HepG2 (cell line): Measurements from ENCODE around the gene YPEL3. TPM values are rescaled to one million over a fixed set of nuclear protein-coding genes. Genes with fewer than 3 reads are reported as not detected.

Source experiments
- ATM ChIP-seq: fragments of 450-650 bp; IDR thresholded peaks from 2 replicates; pipeline ENCODE4 v1.7.1; 2017; ENCODE audit warnings: mild to moderate bottlenecking, borderline replicate concordance
- FOSL1 ChIP-seq: sonication (generic); formaldehyde crosslinking; IDR thresholded peaks from 2 replicates; pipeline ENCODE4 v1.9.0; 2021; ENCODE audit warnings: missing genetic modification reagents, borderline replicate concordance
- KDM2A ChIP-seq: sonication (generic); formaldehyde crosslinking; IDR thresholded peaks from 2 replicates; pipeline ENCODE4 v1.4.0; 2020; ENCODE audit warnings: low read depth, missing genetic modification reagents, borderline replicate concordance
- KDM5B ChIP-seq: sonication (generic); formaldehyde crosslinking; IDR thresholded peaks from 2 replicates; pipeline ENCODE4 v1.4.0; 2020; ENCODE audit warnings: missing genetic modification reagents, mild to moderate bottlenecking, borderline replicate concordance
- MAFK ChIP-seq, 2 experiments: IDR thresholded peaks in 1 of 2; conservative IDR thresholded peaks in 1 of 2; 2 replicates each; pipeline ENCODE4 v1.6.1; 2011; ENCODE audit warnings: improper control_type of control experiment in 2 of 2, low read length in 2 of 2
- NFE2 ChIP-seq: sonication (generic); formaldehyde crosslinking; IDR thresholded peaks from 2 replicates; pipeline ENCODE4 v1.4.0; 2020; ENCODE audit warnings: missing genetic modification reagents
- NFIC ChIP-seq: IDR thresholded peaks from 2 replicates; pipeline ENCODE4 v1.6.1; 2012; ENCODE audit warnings: mild to moderate bottlenecking, low read length, inconsistent platforms
- PAX8 ChIP-seq: sonication (generic); formaldehyde crosslinking; IDR thresholded peaks from 2 replicates; pipeline ENCODE4 v1.8.0; 2022; ENCODE audit warnings: mild to moderate bottlenecking, missing genetic modification reagents, borderline replicate concordance
- SCMH1 ChIP-seq: sonication (generic); formaldehyde crosslinking; IDR thresholded peaks from 2 replicates; pipeline ENCODE4 v1.9.0; 2021; ENCODE audit warnings: missing genetic modification reagents, mild to moderate bottlenecking, borderline replicate concordance
- SMAD3 ChIP-seq: sonication (generic); formaldehyde crosslinking; IDR thresholded peaks from 2 replicates; pipeline ENCODE4 v1.4.0; 2020; ENCODE audit warnings: missing genetic modification reagents
- ZBTB20 ChIP-seq: sonication (generic); formaldehyde crosslinking; IDR thresholded peaks from 2 replicates; pipeline ENCODE4 v1.8.1; 2023; ENCODE audit warnings: missing genetic modification reagents, low read depth, mild to moderate bottlenecking, borderline replicate concordance
- ZIK1 ChIP-seq: sonication (generic); formaldehyde crosslinking; IDR thresholded peaks from 2 replicates; pipeline ENCODE4 v1.5.0; 2020; ENCODE audit warnings: mild to moderate bottlenecking, low read depth, missing genetic modification reagents, borderline replicate concordance
- ZNF235 ChIP-seq: sonication (generic); formaldehyde crosslinking; IDR thresholded peaks from 2 replicates; pipeline ENCODE4 v1.8.1; 2023; ENCODE audit warnings: mild to moderate bottlenecking, missing genetic modification reagents, borderline replicate concordance
- ZNF263 ChIP-seq: sonication (generic); formaldehyde crosslinking; IDR thresholded peaks from 2 replicates; pipeline ENCODE4 v1.4.0; 2020; ENCODE audit warnings: missing genetic modification reagents
- ZNF337 ChIP-seq: sonication (generic); formaldehyde crosslinking; IDR thresholded peaks from 2 replicates; pipeline ENCODE4 v1.5.1; 2020; ENCODE audit warnings: missing genetic modification reagents, low read depth, mild to moderate bottlenecking, borderline replicate concordance
- ZNF569 ChIP-seq: sonication (generic); formaldehyde crosslinking; IDR thresholded peaks from 2 replicates; pipeline ENCODE4 v1.5.0; 2020; ENCODE audit warnings: mild to moderate bottlenecking, missing genetic modification reagents, moderate library complexity, borderline replicate concordance
- polyA plus RNA-seq, 8 experiments: library from polyadenylated mRNA; depleted of rRNA in 3 of 8; stranded (reverse) in 7 of 8; unstranded in 1 of 8; fragments of >200 nt; fragmentation: Illumina TruSeq in 4 of 8; extraction: Trizol in 4 of 8; gene quantifications; 2 replicates each; pipeline versions ENCODE4 v1.2.1 to v1.2.3, GENCODE V29; 2011 to 2016; ENCODE audit warnings: low read depth in 4 of 8, missing spikeins in 1 of 8, mixed read lengths in 1 of 8; ENCODE audit not compliant: insufficient read depth in 1 of 8
- total RNA-seq, 5 experiments: library from RNA; depleted of rRNA; stranded (reverse); fragments of >200 nt; fragmentation: Illumina TruSeq; extraction: Trizol; gene quantifications; 2 replicates each; pipeline ENCODE4 v1.2.3, GENCODE V29; 2016; ENCODE audit warnings: low read depth in 1 of 5
- TF ChIP-seq, protein P1 (sequence below): sonication (generic); formaldehyde crosslinking; IDR thresholded peaks from 2 replicates; pipeline ENCODE4 v1.8.0; 2022; ENCODE audit warnings: missing genetic modification reagents, low read depth, mild to moderate bottlenecking, borderline replicate concordance
- TF ChIP-seq, protein P2 (sequence below): sonication (generic); formaldehyde crosslinking; conservative IDR thresholded peaks from 2 replicates; pipeline ENCODE4 v1.8.0; 2022; ENCODE audit warnings: missing genetic modification reagents
- TF ChIP-seq, protein P3 (sequence below): sonication (generic); formaldehyde crosslinking; IDR thresholded peaks from 2 replicates; pipeline ENCODE4 v1.4.0; 2020; ENCODE audit warnings: mild to moderate bottlenecking, low read depth, missing genetic modification reagents
- TF ChIP-seq, protein P4 (sequence below): sonication (generic); formaldehyde crosslinking; IDR thresholded peaks from 2 replicates; pipeline ENCODE4 v1.4.0; 2020; ENCODE audit warnings: missing genetic modification reagents, borderline replicate concordance

The YPEL3 gene
- total and polyA plus RNA-seq, 2 of the 13 experiments (the other 11 are each of a cell fraction or from before 2014, with no cell fraction given), result 5.4 to 47.0 TPM

DNA sequence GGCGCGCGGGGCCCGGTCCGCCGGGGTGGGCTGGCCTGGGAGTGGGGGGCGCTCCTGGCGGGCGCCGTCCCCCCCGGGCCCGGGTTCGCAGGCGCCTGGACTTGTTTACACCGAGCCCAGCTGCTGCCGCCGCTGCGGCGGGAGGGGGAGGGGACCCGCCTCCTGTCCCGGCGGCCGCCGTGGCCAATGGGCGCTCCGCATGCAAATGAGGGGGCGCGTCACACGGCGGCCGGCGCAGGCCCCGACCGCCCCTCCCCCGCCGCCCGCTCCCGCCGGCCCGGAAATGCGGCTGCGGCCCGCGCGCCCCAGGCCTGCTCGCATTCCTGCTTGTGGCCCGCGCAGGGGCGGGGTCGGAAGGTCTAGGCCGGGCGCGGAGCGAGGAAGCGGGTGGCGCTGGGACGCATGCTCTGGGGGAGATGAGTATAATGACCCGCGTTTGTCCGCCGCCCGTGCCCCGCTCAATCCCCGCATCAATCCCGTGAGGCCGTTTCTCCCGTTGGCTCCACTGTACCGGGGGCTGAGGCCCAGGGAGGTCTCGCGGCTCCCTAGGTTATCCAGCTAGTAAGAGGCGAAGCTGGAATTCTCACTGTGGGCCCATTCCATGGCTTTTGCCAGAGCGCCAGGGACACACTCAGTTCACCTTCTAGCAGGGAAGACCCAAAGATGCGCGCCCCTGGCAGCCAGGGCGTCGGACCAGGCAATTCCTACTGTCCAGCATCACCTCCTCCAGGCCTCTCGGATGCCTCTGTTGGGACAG, at the start of gene YPEL3 (continued):
- TF ChIP-seq ZIK1 (CRISPR knock-in tag) (peak; percentile 40; the same call in 1 of the 2 replicates), SMAD3 (no peak), ZNF337 (CRISPR knock-in tag) (peak; percentile 68; the same call in 1 of the 2 replicates), NFE2 (CRISPR knock-in tag) (no peak), ZBTB20 (peak; percentile 44; the same call in 1 of the 2 replicates), FOSL1 (CRISPR knock-in tag) (no peak), MAFK (conservative IDR thresholded peaks at IDR 0.05 in 1 of 2, IDR thresholded peaks at IDR 0.05 in 1 of 2; ENCODE audit: low read length in 2 of 2) (no peak), PAX8 (CRISPR knock-in tag) (no peak), SCMH1 (CRISPR knock-in tag) (no peak), KDM2A (CRISPR knock-in tag) (peak; percentile 89), NFIC (no peak), ZNF569 (CRISPR knock-in tag) (no peak), KDM5B (CRISPR knock-in tag) (peak; percentile 78; the same call in 1 of the 2 replicates), ZNF235 (CRISPR knock-in tag) (no peak), ZNF263 (CRISPR knock-in tag) (no peak), ATM (no peak)
- TF ChIP-seq, protein P1, sequence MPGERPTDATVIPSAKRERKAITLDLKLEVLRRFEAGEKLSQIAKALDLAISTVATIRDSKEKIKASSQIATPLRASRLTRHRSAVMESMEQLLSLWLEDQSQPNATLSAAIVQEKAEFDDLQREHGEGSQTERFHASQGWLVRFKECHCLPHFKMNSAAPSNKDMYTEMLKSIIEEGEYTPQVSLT (CRISPR knock-in tag), result no peak
- TF ChIP-seq, protein P2, sequence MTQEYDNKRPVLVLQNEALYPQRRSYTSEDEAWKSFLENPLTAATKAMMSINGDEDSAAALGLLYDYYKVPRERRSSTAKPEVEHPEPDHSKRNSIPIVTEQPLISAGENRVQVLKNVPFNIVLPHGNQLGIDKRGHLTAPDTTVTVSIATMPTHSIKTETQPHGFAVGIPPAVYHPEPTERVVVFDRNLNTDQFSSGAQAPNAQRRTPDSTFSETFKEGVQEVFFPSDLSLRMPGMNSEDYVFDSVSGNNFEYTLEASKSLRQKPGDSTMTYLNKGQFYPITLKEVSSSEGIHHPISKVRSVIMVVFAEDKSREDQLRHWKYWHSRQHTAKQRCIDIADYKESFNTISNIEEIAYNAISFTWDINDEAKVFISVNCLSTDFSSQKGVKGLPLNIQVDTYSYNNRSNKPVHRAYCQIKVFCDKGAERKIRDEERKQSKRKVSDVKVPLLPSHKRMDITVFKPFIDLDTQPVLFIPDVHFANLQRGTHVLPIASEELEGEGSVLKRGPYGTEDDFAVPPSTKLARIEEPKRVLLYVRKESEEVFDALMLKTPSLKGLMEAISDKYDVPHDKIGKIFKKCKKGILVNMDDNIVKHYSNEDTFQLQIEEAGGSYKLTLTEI, result no peak
- TF ChIP-seq, protein P3, sequence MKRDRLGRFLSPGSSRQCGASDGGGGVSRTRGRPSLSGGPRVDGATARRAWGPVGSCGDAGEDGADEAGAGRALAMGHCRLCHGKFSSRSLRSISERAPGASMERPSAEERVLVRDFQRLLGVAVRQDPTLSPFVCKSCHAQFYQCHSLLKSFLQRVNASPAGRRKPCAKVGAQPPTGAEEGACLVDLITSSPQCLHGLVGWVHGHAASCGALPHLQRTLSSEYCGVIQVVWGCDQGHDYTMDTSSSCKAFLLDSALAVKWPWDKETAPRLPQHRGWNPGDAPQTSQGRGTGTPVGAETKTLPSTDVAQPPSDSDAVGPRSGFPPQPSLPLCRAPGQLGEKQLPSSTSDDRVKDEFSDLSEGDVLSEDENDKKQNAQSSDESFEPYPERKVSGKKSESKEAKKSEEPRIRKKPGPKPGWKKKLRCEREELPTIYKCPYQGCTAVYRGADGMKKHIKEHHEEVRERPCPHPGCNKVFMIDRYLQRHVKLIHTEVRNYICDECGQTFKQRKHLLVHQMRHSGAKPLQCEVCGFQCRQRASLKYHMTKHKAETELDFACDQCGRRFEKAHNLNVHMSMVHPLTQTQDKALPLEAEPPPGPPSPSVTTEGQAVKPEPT, result no peak
- TF ChIP-seq, protein P4, sequence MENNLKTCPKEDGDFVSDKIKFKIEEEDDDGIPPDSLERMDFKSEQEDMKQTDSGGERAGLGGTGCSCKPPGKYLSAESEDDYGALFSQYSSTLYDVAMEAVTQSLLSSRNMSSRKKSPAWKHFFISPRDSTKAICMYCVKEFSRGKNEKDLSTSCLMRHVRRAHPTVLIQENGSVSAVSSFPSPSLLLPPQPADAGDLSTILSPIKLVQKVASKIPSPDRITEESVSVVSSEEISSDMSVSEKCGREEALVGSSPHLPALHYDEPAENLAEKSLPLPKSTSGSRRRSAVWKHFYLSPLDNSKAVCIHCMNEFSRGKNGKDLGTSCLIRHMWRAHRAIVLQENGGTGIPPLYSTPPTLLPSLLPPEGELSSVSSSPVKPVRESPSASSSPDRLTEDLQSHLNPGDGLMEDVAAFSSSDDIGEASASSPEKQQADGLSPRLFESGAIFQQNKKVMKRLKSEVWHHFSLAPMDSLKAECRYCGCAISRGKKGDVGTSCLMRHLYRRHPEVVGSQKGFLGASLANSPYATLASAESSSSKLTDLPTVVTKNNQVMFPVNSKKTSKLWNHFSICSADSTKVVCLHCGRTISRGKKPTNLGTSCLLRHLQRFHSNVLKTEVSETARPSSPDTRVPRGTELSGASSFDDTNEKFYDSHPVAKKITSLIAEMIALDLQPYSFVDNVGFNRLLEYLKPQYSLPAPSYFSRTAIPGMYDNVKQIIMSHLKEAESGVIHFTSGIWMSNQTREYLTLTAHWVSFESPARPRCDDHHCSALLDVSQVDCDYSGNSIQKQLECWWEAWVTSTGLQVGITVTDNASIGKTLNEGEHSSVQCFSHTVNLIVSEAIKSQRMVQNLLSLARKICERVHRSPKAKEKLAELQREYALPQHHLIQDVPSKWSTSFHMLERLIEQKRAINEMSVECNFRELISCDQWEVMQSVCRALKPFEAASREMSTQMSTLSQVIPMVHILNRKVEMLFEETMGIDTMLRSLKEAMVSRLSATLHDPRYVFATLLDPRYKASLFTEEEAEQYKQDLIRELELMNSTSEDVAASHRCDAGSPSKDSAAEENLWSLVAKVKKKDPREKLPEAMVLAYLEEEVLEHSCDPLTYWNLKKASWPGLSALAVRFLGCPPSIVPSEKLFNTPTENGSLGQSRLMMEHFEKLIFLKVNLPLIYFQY, result peak; percentile 87; the same call in 1 of the 2 replicates
